Mesothelial cell of epicardium (in vitro differentiated cells): ENCODE results near the gene DEFB128. TPM values are rescaled to one million over a fixed set of nuclear protein-coding genes. Genes with fewer than 3 reads are reported as not detected.

ENCODE experiments used
- DNase-seq, 2 experiments: peaks; one replicate each; pipeline ENCODE4 v3.0.0; 2021; ENCODE audit warnings: low spot score in 2 of 2; ENCODE audit not compliant: unreplicated experiment in 2 of 2
- H3K27ac Mint-ChIP-seq: 2 replicates; pipeline ENCODE4 v1.8.0; 2021; ENCODE audit warnings: mixed read lengths
- H3K27me3 Mint-ChIP-seq: 2 replicates; pipeline ENCODE4 v1.8.0; 2021; ENCODE audit warnings: low read depth, mixed read lengths
- H3K36me3 Mint-ChIP-seq: 2 replicates; pipeline ENCODE4 v1.8.0; 2021; ENCODE audit warnings: mixed read lengths
- H3K4me1 Mint-ChIP-seq: 2 replicates; pipeline ENCODE4 v1.8.0; 2021; ENCODE audit warnings: mixed read lengths
- H3K4me3 Mint-ChIP-seq: 2 replicates; pipeline ENCODE4 v1.8.0; 2021; ENCODE audit warnings: mild to moderate bottlenecking, moderate library complexity, mixed read lengths
- H3K9me3 Mint-ChIP-seq: 2 replicates; pipeline ENCODE4 v1.8.0; 2021; ENCODE audit warnings: mixed read lengths
- CTCF ChIP-seq: fragments of 200-600 bp; sonication (generic); IDR thresholded peaks from one replicate; pipeline ENCODE4 v1.5.0; 2021; ENCODE audit warnings: antibody characterized with exemption; ENCODE audit not compliant: unreplicated experiment
- total RNA-seq: library from RNA; stranded (reverse); gene quantifications from 3 replicates; pipeline ENCODE4 v1.2.1, GENCODE V29; 2021

Gene DEFB128
- total RNA-seq, 1 donor from 2014 or later, result not detected

- peaks cover 4% of the 10 kb centered on the region for H3K9me3 Mint-ChIP-seq
- H3K27me3 Mint-ChIP-seq, result peaks cover 66% of the 10 kb centered on the region
- H3K36me3 Mint-ChIP-seq, result no peaks in the 10 kb centered on the region
- H3K4me3 Mint-ChIP-seq, result no peak overlapping the region
- H3K4me1 Mint-ChIP-seq, result no peaks in the 10 kb centered on the region
- H3K27ac Mint-ChIP-seq, result no peak overlapping the region
- DNase-seq, result no peak
- no peak for TF ChIP-seq CTCF
Observed at GRCh38 chr20:221258-221830, 31.8 kb upstream of the DEFB128 start.

GRCh38 chr20:219290-220115, 30.0 kb upstream of the DEFB128 start:
- no peak overlapping the region for H3K4me3 Mint-ChIP-seq
- TF ChIP-seq CTCF, result no peak
- H3K27ac Mint-ChIP-seq, result no peak overlapping the region
- H3K4me1 Mint-ChIP-seq, result no peaks in the 10 kb centered on the region
- peaks cover 59% of the 10 kb centered on the region for H3K27me3 Mint-ChIP-seq
- H3K9me3 Mint-ChIP-seq, result no peaks in the 10 kb centered on the region
- H3K36me3 Mint-ChIP-seq, result no peaks in the 10 kb centered on the region
- no peak for DNase-seq

- Mint-ChIP-seq H3K27me3 (peaks cover 60% of the 10 kb centered on the region), H3K4me1 (no peaks in the 10 kb centered on the region), H3K27ac (no peak overlapping the region), H3K9me3 (no peaks in the 10 kb centered on the region), H3K36me3 (no peaks in the 10 kb centered on the region), H3K4me3 (no peak overlapping the region)
- no peak for TF ChIP-seq CTCF
- DNase-seq, result no peak
Observed at GRCh38 chr20:217266-217665, 27.8 kb upstream of the DEFB128 start.

GRCh38 chr20:215796-216195, 26.3 kb upstream of the DEFB128 start:
- H3K27me3 Mint-ChIP-seq, result peaks cover 64% of the 10 kb centered on the region
- H3K9me3 Mint-ChIP-seq, result no peaks in the 10 kb centered on the region

GRCh38 chr20:214383-214782, 24.9 kb upstream of the DEFB128 start:
- peaks cover 52% of the 10 kb centered on the region for H3K27me3 Mint-ChIP-seq
- H3K36me3 Mint-ChIP-seq, result no peaks in the 10 kb centered on the region
- no peak overlapping the region for H3K4me3 Mint-ChIP-seq
- TF ChIP-seq CTCF, result no peak
- no peaks in the 10 kb centered on the region for H3K9me3 Mint-ChIP-seq
- H3K4me1 Mint-ChIP-seq, result no peaks in the 10 kb centered on the region
- no peak overlapping the region for H3K27ac Mint-ChIP-seq
- DNase-seq, result no peak

More at GRCh38 chr20:215796-216195, 26.3 kb upstream of the DEFB128 start:
- TF ChIP-seq CTCF, result no peak
- Mint-ChIP-seq H3K4me3 (no peak overlapping the region), H3K36me3 (no peaks in the 10 kb centered on the region), H3K4me1 (no peaks in the 10 kb centered on the region), H3K27ac (no peak overlapping the region)
- DNase-seq, result no peak
